HG03575 (cell line): ENCODE data around the gene BORCS8.

ENCODE experiments used
- ATAC-seq: cut with Tn5 transposase; IDR thresholded peaks from one replicate; pipeline ENCODE4 v1.9.1; 2021; ENCODE audit not compliant: unreplicated experiment, insufficient number of reproducible peaks, low FRiP score; ENCODE audit errors: extremely low read depth

BORCS8 gene

GRCh38 chr19:19215792-19216191, 23.8 kb upstream of the BORCS8 start:
- no peak for ATAC-seq

GRCh38 chr19:19214892-19215291, 22.9 kb upstream of the BORCS8 start:
- no peak for ATAC-seq

- no peak for ATAC-seq
These were observed 22.2 kb upstream of the BORCS8 start for GRCh38 chr19:19214159-19214490.

- no peak for ATAC-seq
These were observed 21.6 kb upstream of the BORCS8 start for GRCh38 chr19:19213426-19214158.

- no peak for ATAC-seq
These were observed 21.0 kb upstream of the BORCS8 start for GRCh38 chr19:19212916-19213315.

GRCh38 chr19:19211499-19212420, 19.8 kb upstream of the BORCS8 start, which contains the start of gene NCAN:
TSS of gene NCAN (plus strand) at chr19:19211958. CDS start at chr19:19216954, 4,996 bp downstream.
- no peak for ATAC-seq

- no peak for ATAC-seq
These were observed 17.4 kb upstream of the BORCS8 start for GRCh38 chr19:19209372-19209771.

- ATAC-seq, result no peak
These were observed 16.0 kb upstream of the BORCS8 start for GRCh38 chr19:19207637-19208572.

- no peak for ATAC-seq
These were observed 15.0 kb upstream of the BORCS8 start for GRCh38 chr19:19206938-19207337.

GRCh38 chr19:19205416-19206410, 13.8 kb upstream of the BORCS8 start:
- no peak for ATAC-seq

GRCh38 chr19:19204181-19204580, 12.2 kb upstream of the BORCS8 start:
- no peak for ATAC-seq

- no peak for ATAC-seq
These were observed 11.3 kb upstream of the BORCS8 start, which contains the start of gene NR2C2AP for GRCh38 chr19:19203012-19203856. TSS of gene NR2C2AP (minus strand) at chr19:19203414. CDS start at chr19:19203060, 354 bp downstream.

- ATAC-seq, result no peak
These were observed 10.7 kb upstream of the BORCS8 start for GRCh38 chr19:19202707-19203011.

- ATAC-seq, result no peak
These were observed 10.0 kb upstream of the BORCS8 start for GRCh38 chr19:19201697-19202630.

GRCh38 chr19:19193926-19194325, 2.0 kb upstream of the BORCS8 start:
- ATAC-seq, result no peak

- ATAC-seq, result no peak
These were observed 1.0 kb upstream of the BORCS8 start for GRCh38 chr19:19192910-19193423.
